B cell (primary cell): ENCODE results near the gene NME1. TPM values are rescaled to one million over a fixed set of nuclear protein-coding genes. Genes with fewer than 3 reads are reported as not detected.

ENCODE experiments used
- ATAC-seq: fragments of 200-7000 bp; cut with Tn5 transposase; one replicate; pipeline ENCODE4 v1.10.0; 2021; ENCODE audit warnings: low read depth, mild to moderate bottlenecking, moderate number of reproducible peaks, moderate library complexity
- CTCF ChIA-PET: fragments of 350-600 bp; sonication (Branson Sonifier 250); formaldehyde crosslinking; loops from one replicate; lab custom pipeline; 2021; ENCODE audit warnings: antibody characterized with exemption, inconsistent platforms; lab: Charles Lee
- POLR2A ChIA-PET: fragments of 350-600 bp; sonication (Branson Sonifier 250); formaldehyde crosslinking; loops from one replicate; lab custom pipeline; 2021; ENCODE audit warnings: antibody characterized with exemption; lab: Charles Lee
- DNase-seq: peaks from one replicate; pipeline ENCODE4 v3.0.0; 2013
- H2AFZ ChIP-seq: 2 replicates; pipeline ENCODE4 v1.6.1; 2012; ENCODE audit warnings: mild to moderate bottlenecking, low read depth, low read length; ENCODE audit not compliant: insufficient read depth, poor library complexity, severe bottlenecking
- H3K27ac ChIP-seq, 2 donors: 1 replicate in 1 of 2; 2 replicates in 1 of 2; pipeline ENCODE4 v1.5.1; 2012 to 2013; ENCODE audit warnings: low read length in 2 of 2, mild to moderate bottlenecking in 2 of 2, moderate library complexity in 1 of 2
- H3K27me3 ChIP-seq, 4 experiments: fragments of 200-600 bp in 1 of 4; sonication (generic) in 1 of 4; replicated peaks in 1 of 4; 1 replicate in 2 of 4; 2 replicates in 2 of 4; pipeline versions ENCODE4 v1.6.1 to v1.7.0; 2013 to 2016; ENCODE audit warnings: low read length in 3 of 4, mild to moderate bottlenecking in 2 of 4, mixed read lengths in 1 of 4, moderate library complexity in 1 of 4; ENCODE audit not compliant: insufficient read depth in 4 of 4, control insufficient read depth in 3 of 4; ENCODE audit errors: control extremely low read depth in 1 of 4
- H3K36me3 ChIP-seq, 2 experiments: replicated peaks in 1 of 2; 1 replicate in 1 of 2; 2 replicates in 1 of 2; pipeline versions ENCODE4 v1.6.1 to v1.7.1; 2013; ENCODE audit warnings: low read length in 1 of 2; ENCODE audit not compliant: insufficient read depth in 2 of 2, control insufficient read depth in 1 of 2; ENCODE audit errors: control extremely low read depth in 1 of 2, extremely low read depth in 1 of 2
- H3K4me1 ChIP-seq, 2 donors: fragments of 200-600 bp in 1 of 2; sonication (generic) in 1 of 2; 1 replicate in 1 of 2; 2 replicates in 1 of 2; pipeline versions ENCODE4 v1.5.1 to v1.6.1; 2013 to 2017; ENCODE audit warnings: low read length in 2 of 2; ENCODE audit not compliant: control insufficient read depth in 2 of 2, insufficient read depth in 2 of 2
- H3K4me2 ChIP-seq: replicated peaks from 2 replicates; pipeline ENCODE3; 2012; ENCODE audit warnings: mild to moderate bottlenecking, low read depth, low read length; ENCODE audit not compliant: poor library complexity, severe bottlenecking
- H3K4me3 ChIP-seq, 5 experiments: fragments of 200-600 bp in 1 of 5; sonication (generic) in 1 of 5; 1 replicate in 3 of 5; 2 replicates in 2 of 5; pipeline versions ENCODE4 v1.5.1 to v1.7.0; 2011 to 2016; ENCODE audit warnings: low read length in 4 of 5, mild to moderate bottlenecking in 4 of 5, low read depth in 2 of 5, control low read depth in 1 of 5, moderate library complexity in 1 of 5; ENCODE audit not compliant: insufficient read depth in 1 of 5; ENCODE audit errors: control extremely low read depth in 1 of 5, extremely low read depth in 1 of 5
- H3K79me2 ChIP-seq: fragments of 200-600 bp; sonication (generic); one replicate; pipeline ENCODE4 v1.6.0; 2016; ENCODE audit warnings: low read length; ENCODE audit not compliant: control insufficient read depth, insufficient read depth
- H3K9ac ChIP-seq: fragments of 200-600 bp; sonication (generic); 2 replicates; pipeline ENCODE4 v1.6.1; 2017; ENCODE audit warnings: mild to moderate bottlenecking, low read length, moderate library complexity
- H3K9me3 ChIP-seq, 3 donors: one replicate each; pipeline versions ENCODE4 v1.6.1 to v1.7.1; 2013; ENCODE audit warnings: low read length in 2 of 3; ENCODE audit not compliant: control insufficient read depth in 2 of 3, insufficient read depth in 1 of 3; ENCODE audit errors: control extremely low read depth in 1 of 3
- H4K20me1 ChIP-seq: 2 replicates; pipeline ENCODE4 v1.6.0; 2012; ENCODE audit warnings: mild to moderate bottlenecking, low read length; ENCODE audit not compliant: insufficient read depth, control insufficient read depth, poor library complexity, severe bottlenecking
- H3K27ac Mint-ChIP-seq: one replicate; pipeline ENCODE4 v1.8.0; 2021; ENCODE audit warnings: mixed read lengths
- H3K27me3 Mint-ChIP-seq: one replicate; pipeline ENCODE4 v1.8.0; 2021; ENCODE audit warnings: mixed read lengths
- H3K4me1 Mint-ChIP-seq: one replicate; pipeline ENCODE4 v1.8.0; 2021; ENCODE audit warnings: mixed read lengths
- H3K4me3 Mint-ChIP-seq: one replicate; pipeline ENCODE4 v1.8.0; 2021; ENCODE audit warnings: mixed read lengths
- H3K9me3 Mint-ChIP-seq: one replicate; pipeline ENCODE4 v1.8.0; 2022; ENCODE audit warnings: mixed read lengths; ENCODE audit not compliant: insufficient read depth
- EZH2 ChIP-seq: IDR thresholded peaks from 2 replicates; pipeline ENCODE4 v1.6.1; 2012; ENCODE audit warnings: borderline replicate concordance, low read depth, mild to moderate bottlenecking, moderate library complexity, low read length; ENCODE audit not compliant: insufficient read depth, poor library complexity, severe bottlenecking
- WGBS: methylation state at CpG from one replicate; pipeline ENCODE4 v1.1.5; 2013; ENCODE audit warnings: missing lambda C conversion rate; ENCODE audit not compliant: insufficient coverage; 5-methylcytosine and 5-hydroxymethylcytosine counted together
- intact Hi-C: fragments of 100-400 bp; cut with micrococcal nuclease; formaldehyde crosslinking; loops from one replicate; pipeline ENCODE4 v1.10.0; 2022
- polyA plus RNA-seq: library from polyadenylated mRNA; depleted of rRNA; stranded (reverse); fragments of >200 nt; gene quantifications from 2 replicates; pipeline ENCODE4 v1.2.3, GENCODE V29; 2012
- total RNA-seq, 2 donors: library from RNA; stranded (reverse); fragments of 120-200 nt in 1 of 2; gene quantifications; 1 replicate in 1 of 2; 2 replicates in 1 of 2; pipeline versions ENCODE4 v1.2.3 to v1.2.4, GENCODE V29; 2013 to 2022
- TF ChIP-seq, protein P1 (sequence below): fragments of 200-600 bp; IDR thresholded peaks from one replicate; pipeline ENCODE4 v1.8.0; 2022; ENCODE audit warnings: antibody characterized with exemption, mild to moderate bottlenecking

Gene NME1
- total and polyA plus RNA-seq, 2 donors (not counting 1 experiment from before 2014, with no cell fraction given) = 19.0 to 27.5 TPM

GRCh38 chr17:51180486-51180885 lies 27.1 kb downstream of the NME1 start:
- no CpG with 5 or more reads among the region's 5 CpGs for WGBS
- ChIA-PET CTCF (no interaction called here), POLR2A (no interaction called here)
- H3K27ac Mint-ChIP-seq = peak overlapping the region; percentile 65
- no peaks in the 10 kb centered on the region for H3K9me3 ChIP-seq
- no peaks in the 10 kb centered on the region for H3K27me3 ChIP-seq
- no peaks in the 10 kb centered on the region for H3K27me3 Mint-ChIP-seq
- DNase-seq (no peak), ATAC-seq (no peak)
- peaks cover 3 to 21% of the 10 kb centered on the region in 2 experiments for H3K36me3 ChIP-seq
- no peak overlapping the region for H3K4me3 Mint-ChIP-seq
- no peak for TF ChIP-seq EZH2
- TF ChIP-seq, protein P1, sequence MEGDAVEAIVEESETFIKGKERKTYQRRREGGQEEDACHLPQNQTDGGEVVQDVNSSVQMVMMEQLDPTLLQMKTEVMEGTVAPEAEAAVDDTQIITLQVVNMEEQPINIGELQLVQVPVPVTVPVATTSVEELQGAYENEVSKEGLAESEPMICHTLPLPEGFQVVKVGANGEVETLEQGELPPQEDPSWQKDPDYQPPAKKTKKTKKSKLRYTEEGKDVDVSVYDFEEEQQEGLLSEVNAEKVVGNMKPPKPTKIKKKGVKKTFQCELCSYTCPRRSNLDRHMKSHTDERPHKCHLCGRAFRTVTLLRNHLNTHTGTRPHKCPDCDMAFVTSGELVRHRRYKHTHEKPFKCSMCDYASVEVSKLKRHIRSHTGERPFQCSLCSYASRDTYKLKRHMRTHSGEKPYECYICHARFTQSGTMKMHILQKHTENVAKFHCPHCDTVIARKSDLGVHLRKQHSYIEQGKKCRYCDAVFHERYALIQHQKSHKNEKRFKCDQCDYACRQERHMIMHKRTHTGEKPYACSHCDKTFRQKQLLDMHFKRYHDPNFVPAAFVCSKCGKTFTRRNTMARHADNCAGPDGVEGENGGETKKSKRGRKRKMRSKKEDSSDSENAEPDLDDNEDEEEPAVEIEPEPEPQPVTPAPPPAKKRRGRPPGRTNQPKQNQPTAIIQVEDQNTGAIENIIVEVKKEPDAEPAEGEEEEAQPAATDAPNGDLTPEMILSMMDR = no peak
- H3K27ac ChIP-seq = no peak overlapping the region
- H3K4me1 Mint-ChIP-seq = no peaks in the 10 kb centered on the region
- no peak overlapping the region for H3K9ac ChIP-seq
- no peaks in the 10 kb centered on the region for H3K9me3 Mint-ChIP-seq
- no peaks in the 10 kb centered on the region for H4K20me1 ChIP-seq
- H3K4me1 ChIP-seq = no peaks in the 10 kb centered on the region
- intact Hi-C loops = no loop called here
- no peaks in the 10 kb centered on the region for H3K79me2 ChIP-seq
- H3K4me2 ChIP-seq = no peak overlapping the region
- H3K4me3 ChIP-seq = no peak overlapping the region
- no peak overlapping the region for H2AFZ ChIP-seq

DNA sequence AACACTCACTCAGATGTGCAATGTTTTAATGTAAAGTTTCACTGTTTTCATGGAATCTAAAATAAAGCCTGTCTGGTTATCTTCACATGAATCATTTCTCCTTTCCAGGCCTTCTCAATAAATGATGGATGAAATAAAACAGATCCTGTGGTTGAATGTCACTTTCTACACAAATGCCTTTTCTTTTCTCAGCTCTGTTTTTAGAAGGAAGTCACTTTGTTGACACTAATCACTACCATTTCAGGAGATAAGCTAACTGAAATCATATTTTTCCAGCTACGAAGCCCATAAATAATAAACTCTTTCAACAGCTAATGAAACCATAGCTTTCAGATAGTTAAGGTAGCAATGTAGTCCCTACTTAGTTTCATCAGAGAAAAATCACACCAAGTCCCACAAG lies 30.8 kb downstream of the NME1 start:
- no peak overlapping the region for H3K9ac ChIP-seq
- H3K27me3 Mint-ChIP-seq = no peaks in the 10 kb centered on the region
- H3K27ac ChIP-seq = no peak overlapping the region
- peaks cover 6 to 35% of the 10 kb centered on the region in 2 experiments for H3K36me3 ChIP-seq
- H4K20me1 ChIP-seq = no peaks in the 10 kb centered on the region
- ATAC-seq (no peak), DNase-seq (no peak)
- H3K9me3 Mint-ChIP-seq = no peaks in the 10 kb centered on the region
- no peaks in the 10 kb centered on the region for H3K9me3 ChIP-seq
- POLR2A ChIA-PET = no interaction called here
- H3K4me1 ChIP-seq = no peaks in the 10 kb centered on the region
- H3K4me1 Mint-ChIP-seq = no peaks in the 10 kb centered on the region
- no peak overlapping the region for H3K4me2 ChIP-seq
- H3K27me3 ChIP-seq = no peaks in the 10 kb centered on the region
- CTCF ChIA-PET = interaction anchor here (1.0 kb wide), 1 partner anchor 13 kb away, joined by 3 read pairs; no protein-coding TSS in a partner anchor
- TF ChIP-seq, protein P1 = no peak
- no peaks in the 10 kb centered on the region for H3K79me2 ChIP-seq
- H3K27ac Mint-ChIP-seq = no peak overlapping the region
- H3K4me3 Mint-ChIP-seq = no peak overlapping the region
- H3K4me3 ChIP-seq = no peak overlapping the region
- no CpG with 5 or more reads among the region's 1 CpG for WGBS
- intact Hi-C loops = no loop called here
- H2AFZ ChIP-seq = no peak overlapping the region
